H7 (cell line): ENCODE results near the gene TP63. TPM values are rescaled to one million over a fixed set of nuclear protein-coding genes. Genes with fewer than 3 reads are reported as not detected.

Experiments used
- DNase-seq: peaks from one replicate; pipeline ENCODE4 v3.0.0; 2012
- H3K27me3 ChIP-seq: 2 replicates; pipeline ENCODE4 v1.6.0; 2011; ENCODE audit warnings: mild to moderate bottlenecking, low read length; ENCODE audit not compliant: control insufficient read depth, insufficient read depth
- H3K36me3 ChIP-seq: replicated peaks from 2 replicates; pipeline ENCODE4 v1.5.1; 2011; ENCODE audit warnings: low read length; ENCODE audit not compliant: control insufficient read depth, insufficient read depth
- H3K4me3 ChIP-seq: 2 replicates; pipeline ENCODE4 v1.5.1; 2011; ENCODE audit warnings: low read depth, mild to moderate bottlenecking, control low read depth, low read length, moderate library complexity; ENCODE audit not compliant: insufficient read depth
- total RNA-seq: library from RNA; depleted of rRNA; stranded (reverse); fragments of >200 nt; shearing (Covaris generic); gene quantifications from 2 replicates; pipeline ENCODE4 v1.2.3, GENCODE V29; 2014

Gene TP63
- total RNA-seq, 1 experiment from 2014 or later: not detected

- H3K36me3 ChIP-seq: no peaks in the 10 kb centered on the region
- H3K27me3 ChIP-seq: no peaks in the 10 kb centered on the region
- DNase-seq: no peak
- no peak overlapping the region for H3K4me3 ChIP-seq
These were observed 195.9 kb downstream of the TP63 start for GRCh38 chr3:189827108-189827507.

DNA sequence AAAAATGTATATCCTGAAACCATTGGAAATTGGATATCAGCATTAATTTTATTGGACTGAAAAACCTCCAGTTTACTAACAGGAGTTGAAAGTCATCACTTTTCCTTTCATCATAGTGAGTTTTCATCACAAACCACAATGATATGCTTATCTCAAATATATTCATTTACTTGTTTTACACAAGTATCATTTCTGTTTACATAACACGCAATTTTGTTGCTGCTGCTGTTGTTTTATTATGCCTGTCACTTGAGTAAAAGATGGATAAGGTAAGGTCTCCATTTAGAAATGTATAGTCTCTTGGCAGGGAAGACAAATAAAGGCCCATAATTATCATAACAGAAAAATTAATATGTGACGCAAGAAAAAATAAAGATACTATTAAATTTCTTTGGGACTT, 199.2 kb downstream of the TP63 start:
- DNase-seq: no peak
- H3K27me3 ChIP-seq: no peaks in the 10 kb centered on the region
- no peak overlapping the region for H3K4me3 ChIP-seq
- no peaks in the 10 kb centered on the region for H3K36me3 ChIP-seq

DNA sequence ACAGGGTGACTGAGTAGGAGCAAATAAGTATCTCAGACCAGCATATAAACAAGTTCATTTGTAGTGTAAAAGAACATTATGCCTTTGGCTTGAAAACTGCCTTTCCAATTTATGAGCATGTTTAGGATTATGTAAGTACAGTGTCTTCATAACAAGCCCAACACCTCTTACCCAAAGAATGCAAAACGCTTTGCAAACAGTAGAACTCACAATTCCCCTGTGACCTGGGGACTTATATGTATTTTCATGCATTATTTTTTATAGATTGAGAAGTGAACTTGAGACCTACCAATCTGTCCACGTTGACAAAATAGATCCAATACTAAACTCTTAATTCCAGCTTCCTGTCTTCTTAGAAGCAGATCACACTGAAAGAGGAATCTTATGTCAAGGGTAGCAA, 202.1 kb downstream of the TP63 start:
- H3K36me3 ChIP-seq: no peaks in the 10 kb centered on the region
- H3K27me3 ChIP-seq: no peaks in the 10 kb centered on the region
- H3K4me3 ChIP-seq: no peak overlapping the region
- DNase-seq: no peak

- Histone ChIP-seq H3K36me3 (no peaks in the 10 kb centered on the region), H3K4me3 (no peak overlapping the region), H3K27me3 (no peaks in the 10 kb centered on the region)
- DNase-seq: no peak
These were observed 202.8 kb downstream of the TP63 start for GRCh38 chr3:189833996-189834395.

DNA sequence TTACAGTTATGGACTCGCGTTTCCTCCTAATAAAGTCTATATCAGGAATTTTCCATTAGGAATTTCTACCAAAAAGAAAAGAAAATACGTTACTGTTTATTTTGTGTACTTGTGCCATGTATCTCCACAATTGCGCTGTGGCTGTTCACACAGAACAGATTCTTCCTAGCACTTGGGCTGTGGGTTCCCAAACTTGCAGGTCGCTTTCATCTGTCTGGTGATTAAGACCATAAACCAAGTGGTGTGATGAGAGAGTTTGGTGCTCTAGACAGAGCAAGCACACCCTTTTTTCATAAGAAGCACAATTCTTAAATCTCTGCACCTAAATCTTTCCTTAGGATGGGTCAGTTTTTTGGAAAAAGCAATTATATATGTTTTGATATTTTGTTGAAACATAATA, 203.3 kb downstream of the TP63 start:
- DNase-seq: no peak
- Histone ChIP-seq H3K27me3 (no peaks in the 10 kb centered on the region), H3K4me3 (no peak overlapping the region), H3K36me3 (no peaks in the 10 kb centered on the region)

DNA sequence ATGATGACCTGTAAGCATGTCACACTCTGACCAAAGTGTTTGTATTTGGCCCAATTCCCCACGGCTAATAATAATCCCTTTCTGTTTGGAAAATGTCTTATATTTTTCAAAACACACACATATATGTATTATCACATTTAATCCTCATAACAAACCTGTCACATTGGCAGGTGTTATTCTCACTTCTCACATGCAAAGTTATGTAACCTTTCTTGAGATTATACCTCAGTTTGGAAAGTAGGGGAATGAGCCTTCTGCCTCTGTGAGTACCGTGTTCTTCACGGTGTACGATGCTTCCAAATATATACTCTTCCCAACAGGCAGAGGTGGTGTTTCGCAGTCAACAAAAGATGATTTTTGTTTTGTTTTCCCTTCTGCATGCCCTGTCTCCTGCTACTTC, 205.6 kb downstream of the TP63 start:
- H3K4me3 ChIP-seq: no peak overlapping the region
- DNase-seq: no peak
- no peaks in the 10 kb centered on the region for H3K36me3 ChIP-seq
- H3K27me3 ChIP-seq: no peaks in the 10 kb centered on the region

GRCh38 chr3:189838291-189838690, 207.1 kb downstream of the TP63 start:
- H3K36me3 ChIP-seq: no peaks in the 10 kb centered on the region

GRCh38 chr3:189839576-189839975, 208.4 kb downstream of the TP63 start:
- H3K36me3 ChIP-seq: no peaks in the 10 kb centered on the region
- no peak overlapping the region for H3K4me3 ChIP-seq
- no peak for DNase-seq
- no peaks in the 10 kb centered on the region for H3K27me3 ChIP-seq

More at GRCh38 chr3:189838291-189838690, 207.1 kb downstream of the TP63 start:
- Histone ChIP-seq H3K4me3 (no peak overlapping the region), H3K27me3 (no peaks in the 10 kb centered on the region)
- DNase-seq: no peak

- no peak for DNase-seq
- Histone ChIP-seq H3K27me3 (no peaks in the 10 kb centered on the region), H3K4me3 (no peak overlapping the region), H3K36me3 (no peaks in the 10 kb centered on the region)
These were observed 210.4 kb downstream of the TP63 start for GRCh38 chr3:189841473-189842205.

DNA sequence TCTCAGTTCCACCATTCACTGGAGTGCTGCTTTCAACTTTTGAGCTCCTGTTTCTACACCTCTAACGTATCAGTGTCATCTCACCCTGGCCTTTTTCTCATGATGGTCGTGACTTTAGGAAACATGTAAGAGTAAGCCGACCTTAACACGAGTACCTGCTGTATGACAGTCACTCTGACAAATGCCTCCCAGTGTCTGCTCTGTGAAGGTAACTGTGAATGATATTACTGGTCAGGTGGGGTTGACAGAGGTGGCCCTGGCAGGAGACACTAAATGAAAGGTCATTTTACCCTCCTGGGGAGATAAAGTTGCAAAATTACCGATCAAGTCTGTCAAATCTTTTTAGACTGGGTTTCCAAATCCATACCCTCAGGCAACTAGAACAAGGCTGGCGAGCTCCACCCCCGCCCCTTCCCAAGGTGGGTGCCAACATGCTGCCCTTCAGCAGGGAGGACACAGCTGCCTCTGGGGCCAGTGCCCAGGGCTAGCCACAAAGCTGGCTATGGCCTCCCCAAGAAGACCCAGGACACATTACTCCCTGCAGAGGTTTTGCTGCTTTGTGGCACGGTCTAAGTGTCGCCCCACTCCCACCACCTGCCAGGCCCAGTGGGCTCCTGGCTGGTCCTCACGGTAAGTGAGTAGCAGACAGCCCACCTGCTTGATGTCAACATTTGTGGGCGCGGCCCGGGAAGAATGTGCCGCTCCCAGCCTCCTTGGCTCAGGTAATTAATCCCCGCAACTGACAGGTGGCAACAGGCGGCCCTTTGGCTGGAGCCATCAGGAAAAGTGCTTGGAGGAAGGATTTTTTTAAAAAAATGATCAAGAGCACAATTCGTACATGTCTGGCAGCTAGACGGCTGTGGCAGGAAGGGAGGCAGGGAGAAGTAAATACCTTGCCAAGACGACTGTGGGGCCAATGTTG, 211.8 kb downstream of the TP63 start:
- DNase-seq: no peak
- no peak overlapping the region for H3K4me3 ChIP-seq
- H3K27me3 ChIP-seq: no peaks in the 10 kb centered on the region
- H3K36me3 ChIP-seq: no peaks in the 10 kb centered on the region

DNA sequence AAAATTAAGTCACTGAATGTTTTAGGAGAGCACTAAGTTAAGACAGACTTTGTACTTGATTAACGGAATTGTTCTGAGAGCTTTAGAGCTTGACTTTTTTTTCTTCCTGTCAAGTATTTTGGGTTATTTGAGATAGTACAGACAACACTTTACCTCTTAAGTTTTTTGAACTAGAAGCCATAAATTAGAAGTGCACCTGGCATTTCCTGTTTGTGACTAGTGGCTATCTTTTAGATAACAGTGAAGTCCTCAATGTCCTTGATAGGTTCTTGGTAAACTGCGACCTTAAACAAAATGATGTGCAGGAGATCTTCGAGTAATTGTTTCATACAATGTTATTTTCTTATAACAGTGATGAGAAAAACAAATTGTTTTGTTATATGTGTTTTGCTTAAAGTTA, 213.9 kb downstream of the TP63 start:
- Histone ChIP-seq H3K4me3 (no peak overlapping the region), H3K27me3 (no peaks in the 10 kb centered on the region), H3K36me3 (no peaks in the 10 kb centered on the region)
- no peak for DNase-seq

- H3K36me3 ChIP-seq: no peaks in the 10 kb centered on the region
- no peak overlapping the region for H3K4me3 ChIP-seq
- DNase-seq: no peak
- no peaks in the 10 kb centered on the region for H3K27me3 ChIP-seq
These were observed 217.3 kb downstream of the TP63 start for GRCh38 chr3:189848395-189849040.

DNA sequence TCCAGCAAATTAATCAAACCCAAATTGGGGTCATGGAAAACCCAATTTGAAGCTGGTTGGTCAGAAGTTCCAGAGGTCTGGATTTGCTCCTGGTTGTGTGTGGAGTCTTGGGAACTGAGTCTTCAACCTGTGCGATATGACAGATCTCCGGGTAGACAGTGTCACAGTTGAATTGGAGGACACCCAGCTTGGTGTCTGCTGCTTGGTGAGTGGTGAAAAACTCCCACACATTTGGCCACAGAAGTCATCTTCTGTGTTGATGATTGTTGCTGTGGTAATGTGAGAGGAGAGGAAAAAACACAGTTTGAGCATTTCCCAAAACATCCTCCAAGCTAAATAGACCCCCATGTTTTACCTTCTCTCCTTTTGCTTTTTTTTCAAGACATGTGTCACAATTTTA, 218.1 kb downstream of the TP63 start:
- Histone ChIP-seq H3K36me3 (no peaks in the 10 kb centered on the region), H3K4me3 (no peak overlapping the region), H3K27me3 (no peaks in the 10 kb centered on the region)
- DNase-seq: no peak

- Histone ChIP-seq H3K4me3 (no peak overlapping the region), H3K36me3 (no peaks in the 10 kb centered on the region), H3K27me3 (no peaks in the 10 kb centered on the region)
- no peak for DNase-seq
These were observed 220.5 kb downstream of the TP63 start for GRCh38 chr3:189851682-189852081.

GRCh38 chr3:189853906-189854305, 222.7 kb downstream of the TP63 start:
- no peaks in the 10 kb centered on the region for H3K36me3 ChIP-seq

More at GRCh38 chr3:189853906-189854305, 222.7 kb downstream of the TP63 start:
- no peak for DNase-seq
- Histone ChIP-seq H3K27me3 (no peaks in the 10 kb centered on the region), H3K4me3 (no peak overlapping the region)
